GM21825 (cell line): Measurements from ENCODE around the gene PSMB4.
"Not testable (repeated sequence)": the region's sequence is repeated elsewhere in the genome, so short reads cannot be mapped to it uniquely, and the experiment has no call there.

Source experiments
- ATAC-seq: cut with Tn5 transposase; IDR thresholded peaks from one replicate; pipeline ENCODE4 v1.9.1; 2021; ENCODE audit warnings: mild to moderate bottlenecking, moderate library complexity; ENCODE audit not compliant: unreplicated experiment

The PSMB4 gene

GRCh38 chr1:151386002-151386401, 13.4 kb upstream of the PSMB4 start:
- no peak for ATAC-seq

- not testable (repeated sequence) for ATAC-seq
These were observed 8.9 kb upstream of the PSMB4 start for GRCh38 chr1:151390221-151391078.

GRCh38 chr1:151391079-151391563, 8.3 kb upstream of the PSMB4 start:
- no peak for ATAC-seq

- ATAC-seq: no peak
These were observed 5.8 kb upstream of the PSMB4 start for GRCh38 chr1:151393583-151393982.

- ATAC-seq: not testable (repeated sequence)
These were observed 3.1 kb upstream of the PSMB4 start for GRCh38 chr1:151396265-151396664.

GRCh38 chr1:151401125-151401788, 1.9 kb downstream of the PSMB4 start:
- ATAC-seq: no peak

GRCh38 chr1:151401860-151402259, 2.5 kb downstream of the PSMB4 start:
- no peak for ATAC-seq

GRCh38 chr1:151402764-151403163, 3.4 kb downstream of the PSMB4 start:
- no peak for ATAC-seq

GRCh38 chr1:151403612-151404011, 4.2 kb downstream of the PSMB4 start:
- ATAC-seq: no peak

- no peak for ATAC-seq
These were observed 6.0 kb downstream of the PSMB4 start for GRCh38 chr1:151405187-151405951.

- no peak for ATAC-seq
These were observed 6.8 kb downstream of the PSMB4 start for GRCh38 chr1:151406176-151406575.

GRCh38 chr1:151407304-151407703, 7.9 kb downstream of the PSMB4 start:
- no peak for ATAC-seq

- no peak for ATAC-seq
These were observed 9.5 kb downstream of the PSMB4 start for GRCh38 chr1:151408891-151409290.

- no peak for ATAC-seq
These were observed 12.5 kb downstream of the PSMB4 start for GRCh38 chr1:151411884-151412283.

- no peak for ATAC-seq
These were observed 16.9 kb downstream of the PSMB4 start for GRCh38 chr1:151416231-151416630.

GRCh38 chr1:151418081-151418480, 18.7 kb downstream of the PSMB4 start:
- ATAC-seq: no peak

GRCh38 chr1:151419819-151420218, 20.4 kb downstream of the PSMB4 start:
- no peak for ATAC-seq

GRCh38 chr1:151425103-151425502, 25.7 kb downstream of the PSMB4 start:
- no peak for ATAC-seq

- no peak for ATAC-seq
These were observed 28.7 kb downstream of the PSMB4 start for GRCh38 chr1:151428068-151428467.

- ATAC-seq: not testable (repeated sequence)
These were observed 34.5 kb downstream of the PSMB4 start for GRCh38 chr1:151433827-151434226.

- ATAC-seq: no peak
These were observed 35.8 kb downstream of the PSMB4 start for GRCh38 chr1:151435174-151435573.
